Body of pancreas (tissue), 4 donors: Measurements from ENCODE around the gene SEMA4D. TPM values are rescaled to one million over a fixed set of nuclear protein-coding genes. Genes with fewer than 3 reads are reported as not detected.

Source experiments
- ATAC-seq: fragments of 150-250 bp; one replicate; pipeline ENCODE4 v1.9.1; 2016
- DNase-seq, 4 donors: peaks; one replicate each; pipeline ENCODE4 v3.0.0-alpha.2; 2019
- H3K27ac ChIP-seq, 4 donors: fragments of 200-600 bp; sonication (generic); 1 replicate in 3 of 4; 2 replicates in 1 of 4; pipeline versions ENCODE4 v1.5.1 to v1.6.1; 2016 to 2019; ENCODE audit warnings: mild to moderate bottlenecking in 1 of 4, mixed read lengths in 1 of 4, moderate library complexity in 1 of 4
- H3K27me3 ChIP-seq, 2 donors: fragments of 200-600 bp; sonication (generic); one replicate each; pipeline ENCODE4 v1.6.0; 2016; ENCODE audit warnings: mild to moderate bottlenecking in 1 of 2
- H3K36me3 ChIP-seq, 2 donors: fragments of 200-600 bp; sonication (generic); replicated peaks in 1 of 2; 2 replicates each; pipeline ENCODE4 v1.5.1; 2016; ENCODE audit warnings: low read depth in 2 of 2; ENCODE audit not compliant: insufficient read depth in 1 of 2
- H3K4me1 ChIP-seq: fragments of 200-600 bp; sonication (generic); one replicate; pipeline ENCODE4 v1.6.0; 2016
- H3K4me3 ChIP-seq, 2 donors: fragments of 200-600 bp; sonication (generic); 1 replicate in 1 of 2; 2 replicates in 1 of 2; pipeline ENCODE4 v1.5.1; 2016 to 2019
- H3K9me3 ChIP-seq, 3 donors: fragments of 200-600 bp; sonication (generic); 1 replicate in 2 of 3; 2 replicates in 1 of 3; pipeline ENCODE4 v1.5.1; 2016
- POLR2A ChIP-seq, 3 donors: fragments of 450-650 bp; IDR thresholded peaks; one replicate each; pipeline ENCODE4 v1.6.1; 2016; ENCODE audit warnings: antibody characterized with exemption in 3 of 3, mild to moderate bottlenecking in 2 of 3
- WGBS, 2 donors: methylation state at CpG; one replicate each; pipeline ENCODE4 v1.1.5; 2017; 5-methylcytosine and 5-hydroxymethylcytosine counted together
- intact Hi-C: fragments of 100-400 bp; cut with DNase I; formaldehyde crosslinking; loops from one replicate; pipeline ENCODE4 v1.15.1; 2023
- total RNA-seq, 2 donors: library from RNA; depleted of rRNA; stranded (reverse); fragments of >200 nt; gene quantifications; one replicate each; pipeline ENCODE4 v1.1.0, GENCODE V29; 2016
- TF ChIP-seq, protein P1 (sequence below), 7 experiments: fragments of 450-650 bp in 4 of 7; fragments of 200-600 bp in 3 of 7; sonication (generic) in 3 of 7; IDR thresholded peaks; one replicate each; pipeline ENCODE4 v1.5.1; 2016 to 2019; ENCODE audit warnings: antibody characterized with exemption in 7 of 7

The SEMA4D gene
- total RNA-seq, 2 donors from 2014 or later, result 15.6 to 18.1 TPM

DNA sequence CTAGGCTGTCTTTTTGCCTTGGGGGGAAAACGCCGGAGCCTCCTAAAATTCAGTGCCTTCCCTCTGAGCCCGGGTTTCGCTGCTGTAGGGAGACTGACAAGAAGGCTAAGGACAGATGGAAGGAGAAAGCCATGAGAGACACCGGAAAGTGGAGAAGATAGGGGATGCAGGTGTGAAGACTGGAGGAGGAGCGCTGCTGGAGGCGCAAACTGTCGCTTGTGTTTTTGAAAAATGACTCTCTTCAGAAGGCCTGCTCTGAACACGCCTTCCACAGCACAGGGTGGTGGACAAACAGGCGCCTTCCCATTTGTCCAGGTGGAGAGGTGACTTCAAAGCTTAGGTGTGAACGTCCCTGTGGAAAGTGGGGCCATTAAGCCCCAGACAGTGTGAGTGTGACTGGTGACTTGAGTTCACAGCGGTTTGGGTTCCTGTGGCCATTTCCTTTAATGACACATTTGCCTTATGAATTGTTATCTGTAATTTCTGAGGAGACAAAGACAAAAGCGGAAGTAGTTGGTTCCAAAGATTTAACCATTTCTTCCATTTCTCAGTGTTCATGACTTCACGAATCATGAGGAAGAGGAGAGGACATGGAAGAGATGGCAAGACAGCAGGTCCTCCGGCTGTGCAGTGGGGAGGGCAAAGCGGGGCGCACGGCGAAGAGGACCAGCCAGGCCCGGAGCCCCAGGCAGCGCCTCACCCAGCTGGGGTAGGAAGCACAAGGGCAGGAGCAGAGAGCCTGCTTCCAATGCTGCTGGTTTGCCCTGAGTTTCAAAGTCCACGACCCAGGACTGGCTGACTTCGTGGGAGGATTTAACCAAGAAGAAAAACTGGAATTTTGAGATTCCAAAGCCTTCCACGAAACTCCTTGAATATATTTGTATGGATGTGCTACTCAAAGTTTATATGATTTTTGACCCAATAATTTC lies 27.8 kb upstream of the SEMA4D start:
- H3K27ac ChIP-seq, result peak overlapping the region in 1 of 4 donors; percentile 36
- 70 to 78% methylated on average over 24 of the region's 24 CpGs for WGBS, 2 donors
- TF ChIP-seq, protein P1, sequence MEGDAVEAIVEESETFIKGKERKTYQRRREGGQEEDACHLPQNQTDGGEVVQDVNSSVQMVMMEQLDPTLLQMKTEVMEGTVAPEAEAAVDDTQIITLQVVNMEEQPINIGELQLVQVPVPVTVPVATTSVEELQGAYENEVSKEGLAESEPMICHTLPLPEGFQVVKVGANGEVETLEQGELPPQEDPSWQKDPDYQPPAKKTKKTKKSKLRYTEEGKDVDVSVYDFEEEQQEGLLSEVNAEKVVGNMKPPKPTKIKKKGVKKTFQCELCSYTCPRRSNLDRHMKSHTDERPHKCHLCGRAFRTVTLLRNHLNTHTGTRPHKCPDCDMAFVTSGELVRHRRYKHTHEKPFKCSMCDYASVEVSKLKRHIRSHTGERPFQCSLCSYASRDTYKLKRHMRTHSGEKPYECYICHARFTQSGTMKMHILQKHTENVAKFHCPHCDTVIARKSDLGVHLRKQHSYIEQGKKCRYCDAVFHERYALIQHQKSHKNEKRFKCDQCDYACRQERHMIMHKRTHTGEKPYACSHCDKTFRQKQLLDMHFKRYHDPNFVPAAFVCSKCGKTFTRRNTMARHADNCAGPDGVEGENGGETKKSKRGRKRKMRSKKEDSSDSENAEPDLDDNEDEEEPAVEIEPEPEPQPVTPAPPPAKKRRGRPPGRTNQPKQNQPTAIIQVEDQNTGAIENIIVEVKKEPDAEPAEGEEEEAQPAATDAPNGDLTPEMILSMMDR (IDR thresholded peaks at IDR 0.05), result no peak
- no peak for TF ChIP-seq POLR2A (IDR thresholded peaks at IDR 0.05)
- H3K36me3 ChIP-seq, result no peaks in the 10 kb centered on the region
- ATAC-seq (no peak), DNase-seq (no peak)
- no peak overlapping the region for H3K4me3 ChIP-seq
- intact Hi-C loops, result no loop called here
- H3K4me1 ChIP-seq, result peaks cover 7% of the 10 kb centered on the region
- H3K9me3 ChIP-seq, result no peaks in the 10 kb centered on the region
- no peaks in the 10 kb centered on the region for H3K27me3 ChIP-seq

DNA sequence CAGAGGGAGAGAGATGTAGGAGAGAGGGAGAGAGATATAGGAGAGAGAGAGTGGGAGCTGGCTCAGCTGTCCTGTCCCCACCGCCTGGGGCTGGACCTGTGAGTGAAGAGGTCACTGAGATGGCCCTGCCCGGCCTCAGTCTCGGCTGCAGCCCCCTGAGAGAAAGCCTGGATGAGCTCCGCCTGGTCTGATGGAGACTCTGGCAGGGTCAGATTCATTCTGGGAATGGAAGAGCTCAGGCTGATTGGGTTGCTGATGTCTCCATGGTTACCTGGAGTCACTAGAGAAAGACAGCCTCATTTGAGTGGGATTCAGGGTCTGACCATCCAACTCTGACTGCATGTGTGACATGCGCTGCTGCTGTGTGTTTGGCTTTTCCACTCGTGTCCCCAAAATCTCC lies 27.1 kb upstream of the SEMA4D start:
- no peak overlapping the region for H3K4me3 ChIP-seq
- H3K27ac ChIP-seq, result no peak overlapping the region
- H3K9me3 ChIP-seq, result no peaks in the 10 kb centered on the region
- TF ChIP-seq, protein P1 (IDR thresholded peaks at IDR 0.05), result no peak
- no peak for TF ChIP-seq POLR2A (IDR thresholded peaks at IDR 0.05)
- intact Hi-C loops, result no loop called here
- ATAC-seq, result no peak
- no peaks in the 10 kb centered on the region for H3K27me3 ChIP-seq
- no peak for DNase-seq
- WGBS, 2 donors, result 86 to 96% methylated on average over 4 to 6 of the region's 6 CpGs
- H3K4me1 ChIP-seq, result peaks cover 14% of the 10 kb centered on the region
- H3K36me3 ChIP-seq, result no peaks in the 10 kb centered on the region

- no peak for DNase-seq
- H3K4me1 ChIP-seq, result peaks cover 24% of the 10 kb centered on the region
- WGBS, 2 donors, result 70 to 86% methylated on average over 3 of the region's 3 CpGs
- no peak overlapping the region for H3K27ac ChIP-seq
- intact Hi-C loops, result no loop called here
- H3K9me3 ChIP-seq, result no peaks in the 10 kb centered on the region
- TF ChIP-seq, protein P1 (IDR thresholded peaks at IDR 0.05), result no peak
- TF ChIP-seq POLR2A (IDR thresholded peaks at IDR 0.05), result no peak
- no peaks in the 10 kb centered on the region for H3K36me3 ChIP-seq
- H3K4me3 ChIP-seq, result no peak overlapping the region
- ATAC-seq, result no peak
- H3K27me3 ChIP-seq, result no peaks in the 10 kb centered on the region
Measured at GRCh38 chr9:89523948-89524347, 26.0 kb upstream of the SEMA4D start.

DNA sequence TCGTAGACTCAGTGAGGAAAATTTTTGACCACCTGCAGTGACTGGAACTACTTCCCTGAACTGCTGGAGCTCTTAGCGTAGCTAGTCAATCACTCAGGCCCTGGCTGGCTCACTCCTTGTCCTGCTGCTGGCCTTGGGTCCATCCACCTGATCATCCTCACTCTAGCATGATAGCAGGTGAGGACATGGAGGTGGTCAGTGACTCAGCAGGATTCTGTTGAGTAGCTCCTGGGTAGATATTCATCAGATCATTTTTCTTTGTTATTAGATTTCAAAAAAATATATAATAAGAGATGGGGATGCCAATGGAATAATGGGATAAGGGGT lies 25.0 kb upstream of the SEMA4D start:
- DNase-seq, result no peak
- Histone ChIP-seq H3K4me3 (no peak overlapping the region), H3K27me3 (no peaks in the 10 kb centered on the region), H3K27ac (no peak overlapping the region), H3K36me3 (no peaks in the 10 kb centered on the region), H3K4me1 (peaks cover 24% of the 10 kb centered on the region), H3K9me3 (no peaks in the 10 kb centered on the region)
- TF ChIP-seq, protein P1 (IDR thresholded peaks at IDR 0.05), result no peak
- no peak for TF ChIP-seq POLR2A (IDR thresholded peaks at IDR 0.05)
- 73 to 85% methylated on average over 2 of the region's 2 CpGs for WGBS, 2 donors
- ATAC-seq, result no peak
- intact Hi-C loops, result no loop called here
